ENCODE data around the gene COLGALT1. TPM values are rescaled to one million over a fixed set of nuclear protein-coding genes. Genes with fewer than 3 reads are reported as not detected.

The COLGALT1 gene
- total and polyA plus RNA-seq, 2 of the 8 experiments (the other 6 are each of a cell fraction or from before 2014, with no cell fraction given), result 44.7 to 58.1 TPM

DNA sequence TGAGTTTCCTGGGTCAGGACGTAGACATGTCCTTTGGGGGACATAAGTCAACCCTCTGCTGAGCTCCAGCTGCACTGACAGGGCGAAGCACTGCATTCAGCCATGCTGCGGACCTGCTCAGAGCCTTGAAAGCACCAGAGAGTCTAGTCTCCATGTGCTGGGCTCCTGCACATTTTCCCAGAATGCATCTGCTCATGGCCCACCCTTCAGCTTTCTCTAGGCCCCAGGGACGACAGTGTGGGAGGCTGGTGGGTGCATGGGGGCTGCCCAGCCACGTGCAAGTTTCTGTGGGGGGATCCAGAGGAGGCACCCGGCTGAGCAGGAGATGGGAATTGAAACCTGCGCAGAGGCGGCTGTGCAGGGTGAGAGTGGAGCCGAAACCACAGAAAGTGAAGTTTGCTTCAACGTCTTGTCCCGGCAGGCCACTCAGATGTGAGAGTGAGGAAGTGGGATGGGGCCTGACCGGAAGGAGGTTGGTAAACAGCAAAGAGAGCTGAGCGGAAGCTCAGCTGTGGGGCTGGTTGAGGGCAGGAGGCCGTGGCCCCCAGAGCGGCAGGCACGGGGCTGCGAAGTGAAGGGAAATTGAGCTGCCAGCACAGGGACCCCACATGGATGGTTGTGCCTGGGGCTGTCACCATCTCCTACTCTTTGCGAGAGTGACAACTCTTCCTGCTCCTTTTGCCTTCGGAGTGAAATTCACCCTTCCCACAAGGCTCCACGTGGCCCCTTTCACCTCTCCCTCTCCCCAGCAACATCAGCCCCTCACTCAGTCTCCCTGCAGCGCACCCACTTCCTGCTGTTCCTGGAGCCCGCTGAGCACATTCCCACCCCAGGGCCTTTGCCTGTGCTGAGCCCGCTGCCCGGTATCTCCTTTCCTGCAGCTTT, 32.2 kb upstream of the COLGALT1 start (continued):
- no peak for TF ChIP-seq ZNF274 (IDR thresholded peaks at IDR 0.05; ENCODE audit: borderline replicate concordance, extremely low read depth, low read length)
- TF ChIP-seq BACH1 (IDR thresholded peaks at IDR 0.05; ENCODE audit: low read length), result no peak
